ENCODE measurements around the gene POLN.

GRCh38 chr4:2246384-2247127 lies 4.6 kb upstream of the POLN start:
- TF ChIP-seq CTCF (IDR thresholded peaks at IDR 0.05) (no peak), POLR2AphosphoS5 (IDR thresholded peaks at IDR 0.05) (no peak)
